ENCODE data around the gene HTATIP2.
A peak's percentile ranks its signal among the peaks of the same experiment; 100 is the strongest.
"Not testable (repeated sequence)": the region's sequence is repeated elsewhere in the genome, so short reads cannot be mapped to it uniquely, and the experiment has no call there.

Gene HTATIP2

GRCh38 chr11:20363500-20364340, at the start of gene HTATIP2:
HTATIP2 (plus strand) TSS chr11:20363714; CDS start chr11:20364238, 524 bp downstream.
- DNase-seq (ENCODE audit: low spot score), result peak; percentile 55

GRCh38 chr11:20315800-20316199, 47.7 kb upstream of the HTATIP2 start:
- DNase-seq (ENCODE audit: low spot score), result no peak

GRCh38 chr11:20321177-20321576, 42.3 kb upstream of the HTATIP2 start:
- DNase-seq (ENCODE audit: low spot score), result no peak

- DNase-seq (ENCODE audit: low spot score), result no peak
These were observed 36.1 kb upstream of the HTATIP2 start for GRCh38 chr11:20327377-20327935.

GRCh38 chr11:20336056-20336455, 27.5 kb upstream of the HTATIP2 start:
- DNase-seq (ENCODE audit: low spot score), result no peak

GRCh38 chr11:20337526-20338154, 25.9 kb upstream of the HTATIP2 start:
- peak; percentile 27 for DNase-seq (ENCODE audit: low spot score)

- DNase-seq (ENCODE audit: low spot score), result no peak
These were observed 21.0 kb upstream of the HTATIP2 start for GRCh38 chr11:20342347-20343141.

- DNase-seq (ENCODE audit: low spot score), result no peak
These were observed 12.4 kb upstream of the HTATIP2 start for GRCh38 chr11:20351136-20351535.

GRCh38 chr11:20351751-20352262, 11.7 kb upstream of the HTATIP2 start:
- no peak for DNase-seq (ENCODE audit: low spot score)

GRCh38 chr11:20353829-20354434, 9.6 kb upstream of the HTATIP2 start:
- DNase-seq (ENCODE audit: low spot score), result peak; percentile 52

GRCh38 chr11:20355221-20356219, 8.0 kb upstream of the HTATIP2 start:
- DNase-seq (ENCODE audit: low spot score), result peak; percentile 69

GRCh38 chr11:20357150-20357549, 6.4 kb upstream of the HTATIP2 start:
- DNase-seq (ENCODE audit: low spot score), result no peak

GRCh38 chr11:20360650-20361049, 2.9 kb upstream of the HTATIP2 start:
- DNase-seq (ENCODE audit: low spot score), result no peak

GRCh38 chr11:20362481-20362880, 1.0 kb upstream of the HTATIP2 start:
- DNase-seq (ENCODE audit: low spot score), result no peak

GRCh38 chr11:20363149-20363499, 390 bp upstream of the HTATIP2 start:
- DNase-seq (ENCODE audit: low spot score), result no peak

GRCh38 chr11:20364341-20364792, 853 bp downstream of the HTATIP2 start:
- no peak for DNase-seq (ENCODE audit: low spot score)

GRCh38 chr11:20365465-20365864, 2.0 kb downstream of the HTATIP2 start:
- DNase-seq (ENCODE audit: low spot score), result not testable (repeated sequence)

- DNase-seq (ENCODE audit: low spot score), result peak; percentile 95
These were observed 3.9 kb downstream of the HTATIP2 start for GRCh38 chr11:20367313-20367948.

- no peak for DNase-seq (ENCODE audit: low spot score)
These were observed 4.9 kb downstream of the HTATIP2 start for GRCh38 chr11:20368438-20368837.

GRCh38 chr11:20369826-20370225, 6.3 kb downstream of the HTATIP2 start:
- no peak for DNase-seq (ENCODE audit: low spot score)
